K562 (cell line): ENCODE data around the gene UBE2H. TPM values are rescaled to one million over a fixed set of nuclear protein-coding genes. Genes with fewer than 3 reads are reported as not detected.

Source experiments
- AFF4 ChIP-seq: sonication (generic); formaldehyde crosslinking; IDR thresholded peaks from 2 replicates; pipeline ENCODE4 v1.8.0; 2023; ENCODE audit warnings: mild to moderate bottlenecking, missing genetic modification reagents
- ELK1 ChIP-seq: sonication (generic); formaldehyde crosslinking; IDR thresholded peaks from 2 replicates; pipeline ENCODE4 v1.8.1; 2022; ENCODE audit warnings: missing genetic modification reagents
- FOS ChIP-seq: IDR thresholded peaks from 3 replicates; pipeline ENCODE4 v1.6.1; 2011; ENCODE audit not compliant: insufficient read length; ENCODE audit errors: extremely low read depth
- GTF3C2 ChIP-seq: IDR thresholded peaks from 3 replicates; pipeline ENCODE4 v1.6.1; 2011; ENCODE audit warnings: borderline replicate concordance, mild to moderate bottlenecking, moderate library complexity; ENCODE audit not compliant: insufficient read length; ENCODE audit errors: extremely low read depth
- MBD1 ChIP-seq: fragments of 250-450 bp; sonication (Bioruptor Pico); IDR thresholded peaks from 2 replicates; pipeline ENCODE4 v1.8.0; 2022; ENCODE audit warnings: inconsistent platforms
- NCOA6 ChIP-seq: fragments of 450-650 bp; IDR thresholded peaks from 2 replicates; pipeline ENCODE4 v1.6.1; 2017; ENCODE audit warnings: mild to moderate bottlenecking
- POU5F1 ChIP-seq: fragments of 150-350 bp; IDR thresholded peaks from 2 replicates; pipeline ENCODE4 v1.6.1; 2014; ENCODE audit warnings: borderline replicate concordance, low read length, low read depth, mild to moderate bottlenecking; ENCODE audit not compliant: partially characterized antibody
- PTTG1 ChIP-seq: fragments of 450-650 bp; IDR thresholded peaks from 2 replicates; pipeline ENCODE4 v1.6.1; 2016; ENCODE audit warnings: low read depth, mild to moderate bottlenecking, missing genetic modification characterization, missing compliant biosample characterization
- ZBTB49 ChIP-seq: sonication (generic); formaldehyde crosslinking; IDR thresholded peaks from 2 replicates; pipeline ENCODE4 v1.8.0; 2022; ENCODE audit warnings: missing genetic modification reagents, mild to moderate bottlenecking, borderline replicate concordance
- ZNF253 ChIP-seq: fragments of 250-450 bp; sonication (Bioruptor Pico); conservative IDR thresholded peaks from 2 replicates; pipeline ENCODE4 v1.6.1; 2021; ENCODE audit warnings: mild to moderate bottlenecking
- polyA plus RNA-seq, 8 experiments: library from polyadenylated mRNA; depleted of rRNA in 4 of 8; stranded (reverse) in 5 of 8; unstranded in 3 of 8; fragments of >200 nt; fragmentation: Nextera tagmentation in 2 of 8; fragmentation: Illumina TruSeq in 1 of 8; extraction: Ambion mirVana in 2 of 8; extraction: Trizol in 1 of 8; gene quantifications; 2 replicates each; pipeline versions ENCODE4 v1.2.1 to v1.2.3, GENCODE V29; 2011 to 2014; ENCODE audit warnings: inconsistent platforms in 1 of 8, missing spikeins in 1 of 8
- total RNA-seq, 7 experiments: library from RNA; depleted of rRNA in 6 of 7; stranded (reverse); fragments of >200 nt in 6 of 7; fragmentation: Illumina TruSeq in 2 of 7; extraction: Trizol in 2 of 7; gene quantifications; 2 replicates each; pipeline versions ENCODE4 v1.2.1 to v1.2.3, GENCODE V29; 2011 to 2021; ENCODE audit warnings: low replicate concordance in 1 of 7

UBE2H gene
- total and polyA plus RNA-seq, 9 of the 15 experiments (the other 6 are each of a cell fraction or from before 2014, with no cell fraction given): 6.3 to 33.0 (median 13.3) TPM

- 0 out of 2 replicates have a peak, but pooled peaks have one; percentile 4 for TF ChIP-seq AFF4 (CRISPR knock-in tag)
- no peak for TF ChIP-seq GTF3C2
- TF ChIP-seq ELK1: 0 out of 2 replicates have a peak, but pooled peaks have one; percentile 61
- 0 out of 2 replicates have a peak, but pooled peaks have one; percentile 2 for TF ChIP-seq ZBTB49 (CRISPR knock-in tag)
- no peak for TF ChIP-seq PTTG1 (tag)
- no peak for TF ChIP-seq ZNF253 (CRISPR knock-in tag)
- 0 out of 2 replicates have a peak, but pooled peaks have one; percentile 76 for TF ChIP-seq MBD1 (CRISPR knock-in tag)
- no peak for TF ChIP-seq FOS
- TF ChIP-seq POU5F1: no peak
- 0 out of 2 replicates have a peak, but pooled peaks have one; percentile 18 for TF ChIP-seq NCOA6
Measured at GRCh38 chr7:129780974-129781927, 171.5 kb downstream of the UBE2H start (continued).
